HepG2 (cell line): ENCODE results near the gene AMIGO1. TPM values are rescaled to one million over a fixed set of nuclear protein-coding genes. Genes with fewer than 3 reads are reported as not detected.

ENCODE experiments used
- ARNTL ChIP-seq: sonication (generic); formaldehyde crosslinking; IDR thresholded peaks from 2 replicates; pipeline ENCODE4 v1.4.0; 2020; ENCODE audit warnings: mild to moderate bottlenecking, missing genetic modification reagents
- IKZF4 ChIP-seq: sonication (generic); formaldehyde crosslinking; IDR thresholded peaks from 2 replicates; pipeline ENCODE4 v1.5.1; 2020; ENCODE audit warnings: borderline replicate concordance, mild to moderate bottlenecking, low read depth, missing genetic modification reagents; ENCODE audit errors: not compliant biosample characterization
- JDP2 ChIP-seq: sonication (generic); formaldehyde crosslinking; IDR thresholded peaks from 2 replicates; pipeline ENCODE4 v1.8.1; 2022; ENCODE audit warnings: missing genetic modification reagents, borderline replicate concordance
- KDM3A ChIP-seq: IDR thresholded peaks from 2 replicates; pipeline ENCODE4 v1.6.1; 2018; ENCODE audit warnings: low read depth, missing compliant biosample characterization
- KDM4B ChIP-seq: sonication (generic); formaldehyde crosslinking; IDR thresholded peaks from 2 replicates; pipeline ENCODE4 v1.4.0; 2020; ENCODE audit warnings: missing genetic modification reagents
- KLF13 ChIP-seq: sonication (generic); formaldehyde crosslinking; IDR thresholded peaks from 2 replicates; pipeline ENCODE4 v1.4.0; 2020; ENCODE audit warnings: mild to moderate bottlenecking, missing genetic modification reagents
- PCBP1 ChIP-seq: fragments of 200-400 bp; formaldehyde crosslinking; IDR thresholded peaks from 2 replicates; pipeline ENCODE4 v1.6.1; 2017; ENCODE audit warnings: mild to moderate bottlenecking, low read depth, low read length, borderline replicate concordance
- PHF5A ChIP-seq: IDR thresholded peaks from one replicate; pipeline ENCODE4 v1.6.1; 2018; ENCODE audit warnings: low read depth, missing genetic modification reagents; ENCODE audit not compliant: unreplicated experiment
- SIX4 ChIP-seq: sonication (generic); formaldehyde crosslinking; IDR thresholded peaks from 2 replicates; pipeline ENCODE4 v1.4.0; 2020; ENCODE audit warnings: missing genetic modification reagents
- SSRP1 ChIP-seq: IDR thresholded peaks from 2 replicates; pipeline ENCODE4 v1.6.1; 2016; ENCODE audit warnings: control low read depth
- SYNCRIP ChIP-seq: fragments of 200-400 bp; formaldehyde crosslinking; IDR thresholded peaks from 2 replicates; pipeline ENCODE4 v1.6.1; 2018; ENCODE audit warnings: mild to moderate bottlenecking, low read depth, low read length; ENCODE audit not compliant: insufficient read depth
- XRCC5 ChIP-seq: fragments of 200-400 bp; formaldehyde crosslinking; optimal IDR thresholded peaks from 2 replicates; pipeline ENCODE3; 2017; ENCODE audit warnings: mild to moderate bottlenecking, low read length
- ZBTB20 ChIP-seq: sonication (generic); formaldehyde crosslinking; IDR thresholded peaks from 2 replicates; pipeline ENCODE4 v1.8.1; 2023; ENCODE audit warnings: missing genetic modification reagents, low read depth, mild to moderate bottlenecking, borderline replicate concordance
- ZNF431 ChIP-seq: sonication (generic); formaldehyde crosslinking; IDR thresholded peaks from 2 replicates; pipeline ENCODE4 v1.9.0; 2022; ENCODE audit warnings: missing genetic modification reagents, low read depth, mild to moderate bottlenecking, borderline replicate concordance
- ZNF670 ChIP-seq: sonication (generic); formaldehyde crosslinking; IDR thresholded peaks from 2 replicates; pipeline ENCODE4 v1.8.0; 2022; ENCODE audit warnings: mild to moderate bottlenecking, missing genetic modification reagents, borderline replicate concordance
- ZNF724P ChIP-seq: sonication (generic); formaldehyde crosslinking; IDR thresholded peaks from 2 replicates; pipeline ENCODE4 v1.8.0; 2022; ENCODE audit warnings: missing genetic modification reagents, borderline replicate concordance
- ZNF75D ChIP-seq: sonication (generic); formaldehyde crosslinking; IDR thresholded peaks from 2 replicates; pipeline ENCODE4 v1.8.1; 2023; ENCODE audit warnings: missing genetic modification reagents, mild to moderate bottlenecking, borderline replicate concordance
- ZNF770 ChIP-seq: sonication (generic); formaldehyde crosslinking; IDR thresholded peaks from 2 replicates; pipeline ENCODE4 v1.5.0; 2020; ENCODE audit warnings: mild to moderate bottlenecking, missing genetic modification reagents
- ZSCAN30 ChIP-seq: sonication (generic); formaldehyde crosslinking; IDR thresholded peaks from 2 replicates; pipeline ENCODE4 v1.5.0; 2020; ENCODE audit warnings: mild to moderate bottlenecking, missing genetic modification reagents
- polyA plus RNA-seq, 8 experiments: library from polyadenylated mRNA; depleted of rRNA in 3 of 8; stranded (reverse) in 7 of 8; unstranded in 1 of 8; fragments of >200 nt; fragmentation: Illumina TruSeq in 4 of 8; extraction: Trizol in 4 of 8; gene quantifications; 2 replicates each; pipeline versions ENCODE4 v1.2.1 to v1.2.3, GENCODE V29; 2011 to 2016; ENCODE audit warnings: low read depth in 4 of 8, missing spikeins in 1 of 8, mixed read lengths in 1 of 8; ENCODE audit not compliant: insufficient read depth in 1 of 8
- total RNA-seq, 5 experiments: library from RNA; depleted of rRNA; stranded (reverse); fragments of >200 nt; fragmentation: Illumina TruSeq; extraction: Trizol; gene quantifications; 2 replicates each; pipeline ENCODE4 v1.2.3, GENCODE V29; 2016; ENCODE audit warnings: low read depth in 1 of 5
- TF ChIP-seq, protein P1 (sequence below): sonication (generic); formaldehyde crosslinking; IDR thresholded peaks from 2 replicates; pipeline ENCODE4 v1.4.0; 2020; ENCODE audit warnings: missing genetic modification reagents, borderline replicate concordance
- TF ChIP-seq, protein P2 (sequence below): sonication (generic); formaldehyde crosslinking; IDR thresholded peaks from 2 replicates; pipeline ENCODE4 v1.4.0; 2020; ENCODE audit warnings: mild to moderate bottlenecking, missing genetic modification reagents
- TF ChIP-seq, protein P3 (sequence below): sonication (generic); formaldehyde crosslinking; IDR thresholded peaks from 2 replicates; pipeline ENCODE4 v1.4.0; 2020; ENCODE audit warnings: mild to moderate bottlenecking, missing genetic modification reagents

The AMIGO1 gene
- total and polyA plus RNA-seq, 2 of the 13 experiments (the other 11 are each of a cell fraction or from before 2014, with no cell fraction given): 0.40 to 1.3 TPM

- TF ChIP-seq ZBTB20 (no peak), KLF13 (no peak), ZNF75D (CRISPR knock-in tag) (no peak), KDM3A (CRISPR knock-in tag) (no peak), KDM4B (peak; percentile 45; the same call in 1 of the 2 replicates), ZNF770 (no peak), ZNF670 (CRISPR knock-in tag) (no peak), IKZF4 (CRISPR knock-in tag) (no peak), ARNTL (CRISPR knock-in tag) (no peak), XRCC5 (peak; percentile 97), ZNF431 (CRISPR knock-in tag) (0 out of 2 replicates have a peak, but pooled peaks have one; percentile 45), SYNCRIP (no peak), PCBP1 (peak; percentile 92), ZSCAN30 (CRISPR knock-in tag) (no peak), JDP2 (CRISPR knock-in tag) (no peak; the same call in 1 of the 2 replicates), ZNF724P (CRISPR knock-in tag) (no peak), SSRP1 (CRISPR knock-in tag) (no peak), SIX4 (CRISPR knock-in tag) (no peak), PHF5A (CRISPR knock-in tag) (no peak)
- TF ChIP-seq, protein P1, sequence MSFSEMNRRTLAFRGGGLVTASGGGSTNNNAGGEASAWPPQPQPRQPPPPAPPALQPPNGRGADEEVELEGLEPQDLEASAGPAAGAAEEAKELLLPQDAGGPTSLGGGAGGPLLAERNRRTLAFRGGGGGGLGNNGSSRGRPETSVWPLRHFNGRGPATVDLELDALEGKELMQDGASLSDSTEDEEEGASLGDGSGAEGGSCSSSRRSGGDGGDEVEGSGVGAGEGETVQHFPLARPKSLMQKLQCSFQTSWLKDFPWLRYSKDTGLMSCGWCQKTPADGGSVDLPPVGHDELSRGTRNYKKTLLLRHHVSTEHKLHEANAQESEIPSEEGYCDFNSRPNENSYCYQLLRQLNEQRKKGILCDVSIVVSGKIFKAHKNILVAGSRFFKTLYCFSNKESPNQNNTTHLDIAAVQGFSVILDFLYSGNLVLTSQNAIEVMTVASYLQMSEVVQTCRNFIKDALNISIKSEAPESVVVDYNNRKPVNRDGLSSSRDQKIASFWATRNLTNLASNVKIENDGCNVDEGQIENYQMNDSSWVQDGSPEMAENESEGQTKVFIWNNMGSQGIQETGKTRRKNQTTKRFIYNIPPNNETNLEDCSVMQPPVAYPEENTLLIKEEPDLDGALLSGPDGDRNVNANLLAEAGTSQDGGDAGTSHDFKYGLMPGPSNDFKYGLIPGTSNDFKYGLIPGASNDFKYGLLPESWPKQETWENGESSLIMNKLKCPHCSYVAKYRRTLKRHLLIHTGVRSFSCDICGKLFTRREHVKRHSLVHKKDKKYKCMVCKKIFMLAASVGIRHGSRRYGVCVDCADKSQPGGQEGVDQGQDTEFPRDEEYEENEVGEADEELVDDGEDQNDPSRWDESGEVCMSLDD (CRISPR knock-in tag): peak; percentile 96; the same call in 1 of the 2 replicates
- TF ChIP-seq, protein P2, sequence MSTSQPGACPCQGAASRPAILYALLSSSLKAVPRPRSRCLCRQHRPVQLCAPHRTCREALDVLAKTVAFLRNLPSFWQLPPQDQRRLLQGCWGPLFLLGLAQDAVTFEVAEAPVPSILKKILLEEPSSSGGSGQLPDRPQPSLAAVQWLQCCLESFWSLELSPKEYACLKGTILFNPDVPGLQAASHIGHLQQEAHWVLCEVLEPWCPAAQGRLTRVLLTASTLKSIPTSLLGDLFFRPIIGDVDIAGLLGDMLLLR: no peak
- TF ChIP-seq, protein P3, sequence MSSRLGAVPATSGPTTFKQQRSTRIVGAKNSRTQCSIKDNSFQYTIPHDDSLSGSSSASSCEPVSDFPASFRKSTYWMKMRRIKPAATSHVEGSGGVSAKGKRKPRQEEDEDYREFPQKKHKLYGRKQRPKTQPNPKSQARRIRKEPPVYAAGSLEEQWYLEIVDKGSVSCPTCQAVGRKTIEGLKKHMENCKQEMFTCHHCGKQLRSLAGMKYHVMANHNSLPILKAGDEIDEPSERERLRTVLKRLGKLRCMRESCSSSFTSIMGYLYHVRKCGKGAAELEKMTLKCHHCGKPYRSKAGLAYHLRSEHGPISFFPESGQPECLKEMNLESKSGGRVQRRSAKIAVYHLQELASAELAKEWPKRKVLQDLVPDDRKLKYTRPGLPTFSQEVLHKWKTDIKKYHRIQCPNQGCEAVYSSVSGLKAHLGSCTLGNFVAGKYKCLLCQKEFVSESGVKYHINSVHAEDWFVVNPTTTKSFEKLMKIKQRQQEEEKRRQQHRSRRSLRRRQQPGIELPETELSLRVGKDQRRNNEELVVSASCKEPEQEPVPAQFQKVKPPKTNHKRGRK (CRISPR knock-in tag): 0 out of 2 replicates have a peak, but pooled peaks have one; percentile 34
Observed at GRCh38 chr1:109483672-109484518, 25.6 kb downstream of the AMIGO1 start, which contains the start of gene ATXN7L2 (continued).
